NB4 (cell line): ENCODE results near the gene NBEA.

ENCODE experiments used
- CTCF ChIP-seq: IDR thresholded peaks from one replicate; pipeline ENCODE4 v1.5.1; 2012; ENCODE audit warnings: low read depth, low read length
- MYC ChIP-seq: IDR thresholded peaks from 2 replicates; pipeline ENCODE4 v1.6.1; 2011; ENCODE audit warnings: low read depth, low read length
- POLR2A ChIP-seq: IDR thresholded peaks from 2 replicates; pipeline ENCODE4 v1.6.1; 2011; ENCODE audit warnings: mild to moderate bottlenecking; ENCODE audit not compliant: insufficient read length; ENCODE audit errors: extremely low read depth

- no peak for TF ChIP-seq CTCF
- TF ChIP-seq POLR2A, result no peak
- TF ChIP-seq MYC, result no peak
Measured at GRCh38 chr13:34993470-34993869, 51.4 kb downstream of the NBEA start.
